Epithelial cell of prostate (primary cell): ENCODE measurements around the gene SH3RF3.

ENCODE experiments used
- DNase-seq: peaks from one replicate; pipeline ENCODE4 v3.0.0-alpha.2; 2011; ENCODE audit warnings: low read depth, low spot score
- H3K27ac ChIP-seq: fragments of 450-650 bp; 2 replicates; pipeline ENCODE4 v1.5.1; 2017; ENCODE audit warnings: mild to moderate bottlenecking

The SH3RF3 gene

DNA sequence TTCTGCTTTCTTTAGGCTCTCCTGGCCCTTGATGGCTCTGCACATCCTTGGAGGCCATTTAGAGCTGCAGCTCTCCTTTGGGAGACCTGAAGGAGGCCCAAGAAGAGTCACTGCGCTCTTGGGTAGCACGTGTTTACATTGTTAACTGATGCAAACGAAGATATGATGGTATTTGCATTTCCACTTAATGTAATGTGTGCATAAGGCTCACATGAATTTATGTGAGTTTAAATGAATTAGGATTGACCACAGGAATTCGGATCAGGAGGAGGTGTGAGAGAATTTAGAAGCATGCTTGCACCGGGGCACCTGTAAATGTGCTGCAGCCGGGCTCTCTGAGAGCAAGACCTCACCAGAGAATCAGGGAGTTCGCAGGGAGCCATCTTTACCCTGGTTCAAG, 7.5 kb downstream of the SH3RF3 start:
- no peak for DNase-seq
- no peak overlapping the region for H3K27ac ChIP-seq

DNA sequence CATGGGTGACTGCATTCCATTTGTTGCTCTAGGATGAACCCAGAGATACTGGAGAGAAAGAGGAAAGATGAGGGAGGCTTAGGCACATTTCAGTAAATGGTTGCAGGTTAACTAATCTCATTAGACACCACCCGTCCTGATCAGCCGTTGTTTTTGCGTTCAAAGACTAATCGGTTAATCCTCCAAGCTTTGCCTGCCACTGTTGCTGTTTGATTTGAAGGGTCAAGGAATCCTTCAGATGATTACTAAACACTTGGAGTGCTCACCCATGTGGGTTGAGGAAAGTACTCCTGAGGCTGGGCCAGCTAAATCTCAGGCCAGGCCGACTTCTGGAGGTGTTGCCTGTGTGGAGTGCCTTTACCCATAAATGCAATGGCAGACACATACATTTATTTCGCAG, 8.6 kb downstream of the SH3RF3 start:
- no peak for DNase-seq
- no peak overlapping the region for H3K27ac ChIP-seq

DNA sequence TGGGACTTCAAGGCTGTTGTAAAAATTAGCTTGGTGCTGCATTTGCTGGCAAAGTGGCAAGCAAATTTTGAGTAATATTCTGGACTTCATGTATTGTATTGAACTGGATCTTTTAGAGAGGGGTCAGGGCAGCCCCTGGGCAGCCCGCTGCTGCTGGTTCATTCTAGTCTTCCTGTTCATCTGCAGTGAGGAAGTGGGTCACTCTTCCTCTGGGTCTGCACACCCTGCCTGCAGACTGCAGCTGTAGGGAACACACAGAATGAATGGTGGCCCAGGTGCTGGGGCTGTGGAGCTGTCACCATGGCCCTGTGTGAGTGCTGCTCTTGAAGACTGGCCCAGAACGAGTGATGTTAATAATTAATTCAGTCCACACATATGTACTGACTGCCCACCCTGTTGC, 9.4 kb downstream of the SH3RF3 start:
- DNase-seq, result no peak
- H3K27ac ChIP-seq, result no peak overlapping the region

DNA sequence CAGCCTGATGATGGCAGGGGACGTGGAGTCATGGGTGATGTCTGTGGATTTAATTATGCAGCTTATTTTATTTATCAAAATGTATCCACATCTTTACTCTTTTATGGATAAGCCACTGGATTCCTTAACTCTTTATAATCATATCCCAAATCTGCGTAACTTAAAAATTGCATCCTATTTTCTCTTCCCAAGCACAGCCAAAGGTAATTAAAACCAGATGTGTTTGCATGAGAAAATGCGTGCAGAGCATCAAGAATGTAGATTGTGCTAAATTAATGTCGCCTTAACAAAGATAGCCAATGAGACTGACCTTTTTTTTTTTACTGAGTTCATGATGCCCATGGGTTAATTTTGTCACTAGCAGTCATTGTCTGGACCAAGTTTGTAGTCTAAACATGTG, 10.0 kb downstream of the SH3RF3 start:
- no peak overlapping the region for H3K27ac ChIP-seq
- no peak for DNase-seq

DNA sequence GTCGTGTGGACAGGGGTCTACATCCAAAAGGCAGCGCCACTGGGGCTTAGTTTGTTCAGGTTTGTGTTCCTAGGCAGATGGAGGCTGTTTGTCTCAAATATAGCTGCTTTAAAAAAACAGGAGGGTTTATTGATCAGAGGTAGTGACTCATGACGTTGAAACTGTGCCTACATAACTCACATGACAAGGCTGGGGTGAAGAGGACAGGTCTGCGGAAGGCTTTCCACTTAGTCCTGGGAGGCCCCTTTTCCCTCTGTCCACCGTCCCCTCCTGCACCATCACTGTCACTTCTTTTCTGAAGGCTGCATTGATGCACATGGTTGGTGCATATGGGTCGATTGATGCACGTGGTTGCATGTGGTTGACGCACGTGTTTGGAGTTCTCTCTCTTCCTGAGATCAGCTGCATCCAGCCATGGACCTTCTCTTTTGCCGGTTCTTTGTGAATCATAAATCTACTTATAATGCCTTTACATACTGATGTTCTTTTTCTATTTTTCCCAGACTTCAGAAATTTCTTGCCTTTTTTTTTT, 10.9 kb downstream of the SH3RF3 start:
- DNase-seq, result no peak
- no peak overlapping the region for H3K27ac ChIP-seq

DNA sequence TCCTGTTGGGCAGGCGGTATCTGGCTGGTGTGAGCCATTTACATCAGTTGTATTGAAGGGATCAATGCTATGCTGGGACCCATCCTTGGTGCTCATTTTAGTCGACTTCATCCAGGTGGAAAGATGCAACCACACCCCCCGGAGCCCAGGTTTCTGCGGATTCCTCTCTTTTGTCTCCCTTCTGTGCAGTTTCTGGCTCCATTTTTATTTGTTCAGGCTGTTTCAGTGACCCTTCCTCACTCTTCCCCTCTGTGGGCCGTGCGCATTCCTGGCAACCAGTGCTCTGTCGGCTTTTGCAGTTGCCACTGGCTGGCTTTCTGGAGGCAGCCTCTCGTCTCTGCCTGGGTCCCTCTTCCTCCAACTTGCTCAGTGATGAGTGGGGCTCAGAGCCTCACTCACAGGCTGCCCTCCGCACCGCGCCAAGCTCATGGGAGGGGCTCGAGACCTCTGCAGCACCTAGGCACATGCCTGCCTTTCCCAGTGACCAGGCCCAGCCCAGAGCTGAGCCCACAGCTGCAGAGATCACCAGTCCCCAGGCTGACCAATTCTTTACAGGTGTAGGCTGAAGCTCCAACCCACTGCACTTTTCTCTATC, 12.1 kb downstream of the SH3RF3 start:
- DNase-seq, result no peak
- no peak overlapping the region for H3K27ac ChIP-seq

DNA sequence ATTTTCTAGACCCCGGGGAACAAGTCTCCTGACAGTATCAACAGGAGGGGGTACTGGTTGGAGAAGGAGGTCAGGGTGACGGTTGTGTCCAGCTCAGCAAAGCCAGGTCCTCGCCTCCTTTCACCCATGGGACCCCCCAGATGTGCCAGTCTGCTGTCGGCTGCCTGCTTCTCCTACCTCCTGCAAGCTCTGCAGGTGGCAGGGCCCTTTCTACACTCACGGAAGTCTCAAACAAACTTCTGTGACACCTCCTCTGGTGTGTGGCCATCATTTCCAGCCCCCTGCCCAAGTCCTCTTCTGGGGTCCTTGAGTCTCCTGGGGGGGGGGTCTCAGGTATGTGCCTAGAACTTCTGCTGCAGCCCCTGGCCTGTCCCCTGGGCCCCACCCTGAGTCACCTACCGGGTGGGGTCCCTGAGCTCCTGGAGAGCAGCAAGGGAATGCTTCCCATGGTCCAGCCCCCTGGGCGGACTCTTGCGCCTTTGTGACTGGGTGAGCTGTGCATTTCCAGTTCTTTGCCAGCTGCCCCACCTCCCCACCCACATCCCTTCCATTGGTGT, 12.8 kb downstream of the SH3RF3 start:
- H3K27ac ChIP-seq, result no peak overlapping the region
- DNase-seq, result no peak

DNA sequence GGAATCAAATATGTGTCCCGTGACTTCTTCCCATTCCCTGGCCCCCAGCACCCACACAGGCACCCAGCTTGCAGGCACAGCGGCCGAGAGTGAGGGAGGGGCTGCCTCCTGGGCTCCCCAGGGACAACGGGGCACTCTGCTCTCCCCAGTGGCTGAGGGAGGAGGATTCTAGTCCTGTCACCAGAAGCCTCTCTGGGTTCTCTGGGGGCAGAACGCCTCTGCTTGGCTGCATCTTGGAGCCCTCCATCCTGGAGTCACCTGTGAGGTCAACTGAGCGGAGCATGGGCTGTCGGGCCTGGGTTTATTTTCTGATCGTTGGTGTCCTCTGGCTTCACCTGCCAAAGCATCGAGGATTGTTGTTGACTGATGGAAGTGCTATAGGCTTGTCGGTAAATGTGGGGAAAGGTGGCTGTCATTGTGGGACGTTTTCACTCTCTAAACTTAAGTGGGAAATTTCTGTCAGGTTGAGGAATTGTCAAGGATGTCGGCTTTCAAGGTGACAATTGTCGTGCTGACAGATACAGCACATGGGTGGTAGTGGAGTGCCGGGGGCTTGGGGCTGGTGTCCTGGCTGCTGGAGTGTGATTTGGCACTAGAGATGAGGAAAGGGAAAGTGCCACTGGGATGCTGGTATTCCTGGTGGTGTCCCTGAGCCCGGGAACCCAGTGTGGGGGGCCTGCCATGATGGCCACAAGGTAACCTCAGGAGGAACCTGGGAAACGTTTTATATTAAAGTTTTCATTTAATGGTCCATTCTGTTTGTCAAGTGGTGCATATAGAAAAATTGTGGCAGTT, 13.6 kb downstream of the SH3RF3 start:
- H3K27ac ChIP-seq, result no peak overlapping the region
- DNase-seq, result no peak

DNA sequence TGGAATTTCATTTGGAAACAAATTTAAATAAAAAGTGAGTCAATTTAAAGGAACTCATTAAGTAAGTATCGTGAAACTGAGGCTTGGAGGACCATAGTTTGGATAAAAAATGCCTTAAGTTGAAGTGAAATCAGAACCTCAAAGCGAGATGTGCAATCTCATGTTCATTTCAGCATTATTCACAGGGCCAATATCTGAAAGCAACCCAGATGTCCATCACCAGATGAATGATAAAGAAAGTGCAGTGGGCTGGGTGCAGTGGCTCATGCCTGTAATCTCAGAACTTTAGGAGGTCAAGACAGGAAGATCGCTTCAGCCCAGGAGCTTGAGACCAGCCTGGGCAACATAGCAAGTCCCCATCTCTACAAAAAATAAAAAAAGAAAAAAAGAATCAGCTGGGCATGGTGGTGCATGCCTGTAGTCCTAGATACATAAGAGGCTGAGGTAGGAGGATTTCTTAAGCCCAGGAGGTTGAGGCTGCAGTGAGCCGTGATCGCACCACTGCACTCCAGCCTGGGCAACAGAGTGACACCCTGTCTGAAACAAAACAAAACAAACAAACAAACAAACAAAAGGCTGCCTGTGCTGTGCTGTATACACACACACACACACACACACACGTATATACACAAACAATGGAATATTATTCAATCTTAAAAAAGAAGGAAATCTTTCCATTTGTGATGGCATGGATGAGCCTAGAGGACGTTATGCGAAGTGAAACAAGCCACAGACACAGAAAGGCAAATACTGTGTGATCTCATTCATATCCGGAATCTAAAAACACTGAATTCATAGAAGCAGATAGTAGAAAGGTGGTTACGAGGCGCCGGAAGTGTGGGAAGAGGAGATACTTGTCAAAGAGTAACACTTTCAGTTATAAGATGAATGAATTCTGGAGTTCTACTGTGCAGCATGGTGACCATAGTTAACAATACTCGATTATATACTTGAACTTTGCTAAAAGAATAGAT, 14.5 kb downstream of the SH3RF3 start:
- no peak for DNase-seq

DNA sequence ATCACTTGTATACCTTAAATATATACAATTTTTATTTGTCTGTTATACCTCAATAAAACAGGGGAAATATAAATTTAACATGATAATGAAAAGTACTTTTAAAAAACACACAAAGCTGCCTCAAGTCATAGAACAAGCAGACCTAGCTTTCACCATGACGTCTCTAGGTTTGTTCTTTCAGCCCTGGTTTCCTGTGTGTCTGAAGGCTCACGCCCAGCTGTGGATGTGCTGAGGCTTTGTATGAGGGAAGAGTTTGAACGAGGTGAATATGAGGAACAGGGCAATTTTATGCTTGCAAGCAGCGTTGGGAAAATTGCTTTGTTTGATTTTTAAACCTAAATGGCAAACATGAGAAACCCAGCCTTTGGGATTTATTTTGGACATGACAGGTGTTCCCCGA, 15.3 kb downstream of the SH3RF3 start:
- DNase-seq, result no peak
- H3K27ac ChIP-seq, result no peak overlapping the region

More for the DNA sequence above, 14.5 kb downstream of the SH3RF3 start:
- H3K27ac ChIP-seq, result no peak overlapping the region

DNA sequence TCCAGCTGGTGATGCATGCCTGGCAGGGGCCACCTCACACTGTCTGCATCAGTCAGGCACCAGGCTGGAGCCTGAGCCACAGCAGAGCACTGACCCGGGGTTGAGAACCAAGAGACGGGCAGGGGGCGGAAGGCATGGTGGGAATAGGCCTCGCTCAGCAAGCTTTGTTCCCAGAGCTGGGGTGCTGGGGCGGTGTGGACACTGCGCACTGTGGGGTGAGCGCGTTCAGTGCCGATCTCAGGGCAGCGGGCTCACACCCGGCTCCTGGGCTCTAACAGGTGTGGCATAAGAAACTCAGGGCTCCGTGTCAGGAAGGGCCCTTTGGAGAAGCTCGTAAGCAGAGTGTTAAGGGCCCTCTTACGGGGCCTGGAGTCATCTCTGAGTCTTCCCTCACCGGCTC, 15.7 kb downstream of the SH3RF3 start:
- no peak overlapping the region for H3K27ac ChIP-seq
- no peak for DNase-seq

DNA sequence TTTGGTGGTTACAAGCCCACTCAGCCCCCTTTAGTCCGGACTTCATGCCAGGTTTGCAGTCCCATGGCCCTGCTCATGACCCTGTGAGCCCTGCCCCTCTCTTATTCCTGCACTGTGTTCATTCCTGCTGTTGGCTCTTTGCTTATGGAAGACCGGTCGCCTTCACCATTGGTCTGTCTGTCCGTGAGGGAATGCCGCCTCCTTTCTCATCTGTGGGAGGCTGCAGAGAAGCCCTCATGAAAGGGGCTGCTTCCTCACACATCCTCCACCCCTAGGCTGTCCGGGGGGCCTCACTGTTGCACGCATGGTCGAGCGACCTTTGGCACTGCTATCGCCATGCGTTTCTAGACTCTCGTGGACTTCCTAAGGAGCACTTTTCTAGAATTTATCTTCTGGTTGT, 16.3 kb downstream of the SH3RF3 start:
- H3K27ac ChIP-seq, result no peak overlapping the region
- no peak for DNase-seq

DNA sequence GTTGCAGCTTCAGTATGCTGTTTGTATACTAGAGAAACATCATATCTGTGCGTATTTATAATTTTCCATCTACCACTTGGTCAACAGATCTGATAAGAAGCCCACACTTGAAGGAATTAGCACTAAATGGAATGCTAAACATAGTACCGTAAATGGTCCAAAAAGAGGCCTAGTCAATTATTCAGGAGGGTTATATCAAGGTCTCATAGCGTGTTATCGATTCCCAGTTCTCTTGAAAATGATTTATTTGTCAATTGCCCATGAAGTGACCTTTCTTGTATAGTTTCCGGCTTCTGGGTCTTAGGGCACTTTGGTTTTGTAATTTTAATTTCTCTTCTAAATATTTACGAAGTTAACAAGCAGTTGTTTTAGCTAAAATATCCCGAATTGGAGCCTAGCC, 18.4 kb downstream of the SH3RF3 start:
- no peak for DNase-seq
- H3K27ac ChIP-seq, result no peak overlapping the region

DNA sequence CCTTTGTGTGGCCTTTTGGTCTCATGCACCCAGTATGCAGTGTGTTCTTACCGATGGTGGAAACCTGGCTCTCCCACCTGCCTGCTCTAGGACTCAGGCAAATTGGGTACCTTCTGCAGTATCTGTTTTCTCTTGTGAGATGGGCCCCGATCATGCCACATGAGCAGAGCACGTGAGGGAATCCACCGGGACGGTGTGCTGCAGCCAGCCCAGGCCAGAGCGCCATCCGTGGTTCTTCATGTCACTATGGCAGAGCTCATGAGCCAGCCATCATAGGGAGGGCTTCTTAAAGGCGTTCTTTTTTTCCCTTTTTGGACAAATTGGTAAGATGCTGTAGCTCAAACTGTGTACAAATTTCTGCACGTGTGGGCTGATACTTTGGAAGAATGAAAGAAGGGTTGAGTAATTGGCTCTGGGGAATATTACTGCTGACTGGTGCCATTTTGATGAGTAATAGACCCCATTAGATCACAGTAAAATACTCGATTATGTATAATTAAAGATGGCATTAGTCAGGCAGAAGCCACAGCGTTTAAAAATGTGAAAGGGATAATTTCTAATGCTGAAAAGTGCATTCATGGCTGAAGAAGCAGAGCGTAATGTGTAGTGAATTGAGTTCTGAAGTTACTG, 19.2 kb downstream of the SH3RF3 start:
- no peak for DNase-seq
- no peak overlapping the region for H3K27ac ChIP-seq

DNA sequence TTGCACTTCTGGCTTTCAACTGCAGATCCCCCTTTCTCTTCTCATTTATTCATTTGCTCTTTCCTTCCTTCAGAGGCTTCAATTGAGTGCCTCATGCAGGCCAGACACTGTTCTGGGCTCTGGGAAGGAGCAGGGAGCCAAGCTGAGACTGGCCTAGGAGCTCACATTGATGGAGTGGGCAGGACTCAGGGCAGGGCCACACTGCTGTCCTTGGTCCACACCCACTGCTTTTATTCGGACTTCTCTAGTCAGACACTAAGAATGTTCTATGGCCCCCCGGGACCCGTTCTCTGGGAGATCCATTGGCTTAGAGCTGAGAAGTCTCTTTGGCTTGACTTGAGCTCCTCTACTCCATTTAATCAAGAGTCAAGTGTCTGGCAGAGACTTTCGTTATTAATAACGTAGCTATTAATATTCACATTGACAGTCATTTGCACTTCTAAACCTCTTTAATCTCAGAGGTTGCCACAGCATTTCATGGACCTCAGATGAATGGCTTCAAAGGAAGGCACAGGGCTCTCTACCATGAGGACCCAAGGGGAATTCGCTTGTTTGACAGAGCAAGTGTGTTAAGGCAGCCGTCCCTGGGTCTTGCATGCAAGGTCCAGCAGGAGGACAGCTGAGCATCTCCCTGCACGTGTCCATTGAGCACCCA, 20.1 kb downstream of the SH3RF3 start:
- DNase-seq, result no peak
- H3K27ac ChIP-seq, result no peak overlapping the region

DNA sequence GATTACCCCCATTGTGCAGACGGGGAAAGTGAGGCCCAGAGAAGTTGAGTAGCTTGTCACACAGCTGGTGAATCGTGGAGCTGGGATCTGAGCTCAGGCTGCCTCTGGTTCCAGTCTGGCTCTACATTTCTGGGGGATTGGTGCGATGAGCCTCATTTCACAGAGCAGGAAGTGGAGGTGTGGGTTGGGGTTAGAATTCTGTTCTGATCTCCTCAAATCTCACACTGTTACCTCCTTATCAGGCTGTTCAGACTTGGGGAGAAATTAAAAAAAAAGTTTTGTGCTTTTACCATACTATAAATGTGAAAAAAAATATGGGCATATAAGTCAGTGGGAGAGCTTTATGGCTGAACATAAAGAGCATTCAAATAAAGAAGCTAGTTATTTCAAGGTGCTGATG, 21.6 kb downstream of the SH3RF3 start:
- H3K27ac ChIP-seq, result no peak overlapping the region
- no peak for DNase-seq

DNA sequence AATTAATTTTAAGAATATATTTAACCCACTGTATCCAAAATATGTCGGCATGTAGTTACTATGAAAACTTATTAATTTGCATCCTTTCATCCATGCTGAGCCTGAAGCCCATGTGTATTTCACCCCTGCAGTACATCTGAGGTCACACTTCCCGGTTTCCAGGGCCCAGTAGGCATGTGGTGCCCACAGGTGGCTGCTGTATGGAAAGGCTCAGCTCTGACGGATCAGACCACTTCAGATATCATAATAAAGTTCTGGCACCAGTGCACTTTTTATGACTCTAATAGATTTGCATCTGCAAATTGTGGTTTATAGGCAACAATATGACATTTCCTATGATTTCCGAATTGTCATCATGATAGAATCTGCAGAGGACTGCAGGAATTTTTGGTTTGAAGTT, 22.5 kb downstream of the SH3RF3 start:
- no peak for DNase-seq
- no peak overlapping the region for H3K27ac ChIP-seq

DNA sequence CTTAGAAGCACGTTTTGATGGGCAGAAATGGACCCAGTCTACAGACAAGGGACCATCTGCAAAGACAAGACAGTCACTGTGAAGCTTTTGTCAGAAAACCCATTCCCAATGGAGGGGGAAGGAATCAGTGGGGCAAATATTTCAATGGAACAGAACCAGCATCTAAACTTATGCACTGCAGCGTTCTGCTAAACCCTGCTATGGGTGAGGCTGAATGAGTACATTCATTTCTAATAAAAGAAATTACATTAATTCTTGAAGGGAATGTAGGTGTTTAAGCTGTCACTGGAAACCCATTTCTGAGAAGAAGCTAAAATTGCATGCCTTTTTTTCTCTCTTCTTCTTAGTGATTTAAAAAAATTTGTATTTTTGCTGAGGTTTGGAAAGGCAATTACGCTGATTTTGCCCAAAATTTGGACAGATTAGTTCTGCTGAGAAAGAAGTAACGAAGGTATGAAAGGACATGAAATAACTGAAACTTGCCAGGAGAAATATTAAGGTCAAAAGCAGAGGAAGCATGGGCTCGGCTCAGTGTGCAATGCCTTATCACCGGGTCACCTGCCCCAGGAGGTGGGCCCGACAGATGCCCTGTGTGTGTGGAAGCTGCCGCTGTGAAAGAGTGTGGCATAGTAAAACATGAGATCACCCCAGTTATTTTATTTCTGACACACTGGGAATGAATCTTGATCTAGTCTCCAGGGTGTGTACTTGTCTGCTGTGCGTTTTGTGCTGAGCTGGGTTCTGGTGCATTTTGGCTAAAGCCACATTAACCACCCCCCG, 24.2 kb downstream of the SH3RF3 start:
- H3K27ac ChIP-seq, result no peak overlapping the region
- DNase-seq, result no peak

DNA sequence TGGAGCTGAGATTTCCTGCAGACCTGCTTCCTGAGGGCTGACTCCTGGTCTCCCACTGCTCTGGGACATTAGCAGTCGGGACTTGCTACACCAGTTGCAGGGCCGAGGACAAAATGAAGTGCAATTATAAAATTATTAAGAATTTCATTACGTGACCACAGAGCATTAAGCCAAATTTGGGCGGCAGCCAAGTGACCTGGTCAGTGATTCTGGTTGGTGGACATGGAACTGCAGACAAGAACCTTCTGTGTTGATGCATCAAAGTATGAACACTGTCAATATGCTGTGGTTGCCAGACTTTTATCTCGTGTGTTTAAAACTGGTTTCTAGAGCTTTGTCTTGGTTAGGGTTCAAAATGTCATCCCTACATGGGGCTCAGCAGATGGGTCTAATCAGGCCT, 24.8 kb downstream of the SH3RF3 start:
- no peak for DNase-seq
- H3K27ac ChIP-seq, result no peak overlapping the region
